Neuronal stem cell (in vitro differentiated cells): Measurements from ENCODE around the gene SHOX.
A peak's percentile ranks its signal among the peaks of the same experiment; 100 is the strongest.

ENCODE experiments used
- DNase-seq: peaks from one replicate; pipeline ENCODE4 v3.0.0-alpha.2; 2013; ENCODE audit warnings: low spot score
- H2AFZ ChIP-seq: one replicate; pipeline ENCODE4 v1.6.1; 2013; ENCODE audit warnings: mild to moderate bottlenecking, low read length, inconsistent platforms
- H2AK5ac ChIP-seq: 2 replicates; pipeline ENCODE4 v1.6.1; 2013; ENCODE audit warnings: low read depth, mild to moderate bottlenecking, inconsistent platforms, low read length, moderate library complexity, mixed read lengths
- H2BK120ac ChIP-seq: 2 replicates; pipeline ENCODE4 v1.6.1; 2013; ENCODE audit warnings: low read depth, mild to moderate bottlenecking, inconsistent platforms, low read length, moderate library complexity, mixed read lengths
- H2BK12ac ChIP-seq: one replicate; pipeline ENCODE4 v1.6.1; 2013; ENCODE audit warnings: low read length, inconsistent platforms
- H2BK15ac ChIP-seq: 2 replicates; pipeline ENCODE4 v1.6.1; 2013; ENCODE audit warnings: mild to moderate bottlenecking, low read length, inconsistent platforms, mixed read lengths
- H2BK5ac ChIP-seq: one replicate; pipeline ENCODE4 v1.6.1; 2013; ENCODE audit warnings: inconsistent platforms, mild to moderate bottlenecking, low read length, moderate library complexity
- H3K14ac ChIP-seq: one replicate; pipeline ENCODE4 v1.6.1; 2013; ENCODE audit warnings: low read length, inconsistent platforms
- H3K18ac ChIP-seq: 2 replicates; pipeline ENCODE4 v1.6.1; 2013; ENCODE audit warnings: low read length, inconsistent platforms
- H3K23ac ChIP-seq: 2 replicates; pipeline ENCODE4 v1.6.1; 2013; ENCODE audit warnings: low read depth, mild to moderate bottlenecking, mixed read lengths, low read length, inconsistent platforms; ENCODE audit not compliant: poor library complexity
- H3K27ac ChIP-seq: replicated peaks from 3 replicates; pipeline ENCODE4 v1.5.1; 2013; ENCODE audit warnings: low read length, inconsistent platforms
- H3K27me3 ChIP-seq, 3 experiments: 2 replicates each; pipeline ENCODE4 v1.6.1; 2013; ENCODE audit warnings: low read length in 3 of 3, mild to moderate bottlenecking in 2 of 3, inconsistent platforms in 1 of 3, low read depth in 1 of 3, mixed read lengths in 1 of 3, moderate library complexity in 1 of 3; ENCODE audit not compliant: control insufficient read depth in 3 of 3, insufficient read depth in 3 of 3
- H3K36me3 ChIP-seq, 2 donors: replicated peaks in 1 of 2; 2 replicates each; pipeline ENCODE4 v1.6.1; 2013; ENCODE audit warnings: low read length in 2 of 2; ENCODE audit not compliant: control insufficient read depth in 2 of 2, insufficient read depth in 2 of 2
- H3K4ac ChIP-seq: 2 replicates; pipeline ENCODE4 v1.6.1; 2013; ENCODE audit warnings: inconsistent platforms, mild to moderate bottlenecking, low read length, moderate library complexity
- H3K4me1 ChIP-seq, 2 donors: 1 replicate in 1 of 2; 2 replicates in 1 of 2; pipeline ENCODE4 v1.6.1; 2013; ENCODE audit warnings: low read length in 2 of 2, low read depth in 1 of 2; ENCODE audit not compliant: control insufficient read depth in 2 of 2, insufficient read depth in 1 of 2
- H3K4me2 ChIP-seq: one replicate; pipeline ENCODE4 v1.6.1; 2013; ENCODE audit warnings: mild to moderate bottlenecking, low read length, inconsistent platforms; ENCODE audit not compliant: insufficient read depth, poor library complexity, severe bottlenecking
- H3K4me3 ChIP-seq, 2 donors: 2 replicates each; pipeline ENCODE4 v1.5.1; 2013; ENCODE audit warnings: low read length in 2 of 2, mild to moderate bottlenecking in 2 of 2, inconsistent platforms in 1 of 2, moderate library complexity in 1 of 2
- H3K79me1 ChIP-seq: one replicate; pipeline ENCODE4 v1.6.1; 2013; ENCODE audit warnings: low read depth, mild to moderate bottlenecking, inconsistent platforms, low read length, moderate library complexity
- H3K9ac ChIP-seq: one replicate; pipeline ENCODE4 v1.6.1; 2013; ENCODE audit warnings: mild to moderate bottlenecking, low read depth, low read length, inconsistent platforms; ENCODE audit not compliant: poor library complexity
- H3K9me3 ChIP-seq, 2 donors: replicated peaks in 1 of 2; 2 replicates each; pipeline versions ENCODE3 to v1.6.1; 2013; ENCODE audit warnings: low read length in 2 of 2, mild to moderate bottlenecking in 2 of 2, inconsistent platforms in 1 of 2, low read depth in 1 of 2, mixed read lengths in 1 of 2, moderate library complexity in 1 of 2; ENCODE audit not compliant: control insufficient read depth in 2 of 2, insufficient read depth in 1 of 2
- H4K8ac ChIP-seq: one replicate; pipeline ENCODE4 v1.6.1; 2013; ENCODE audit warnings: low read depth, mild to moderate bottlenecking, inconsistent platforms, low read length, moderate library complexity
- H4K91ac ChIP-seq: one replicate; pipeline ENCODE4 v1.6.1; 2013; ENCODE audit warnings: low read length, low read depth, mild to moderate bottlenecking, inconsistent platforms; ENCODE audit not compliant: poor library complexity
- WGBS, 2 donors: extraction: QIAGEN DNeasy Blood & Tissue Kit; methylation state at CpG; one replicate each; pipeline ENCODE4 v1.1.7; 2013; ENCODE audit warnings: missing lambda C conversion rate in 2 of 2, mixed read lengths in 1 of 2; ENCODE audit not compliant: insufficient read length in 2 of 2, insufficient replicate concordance in 1 of 2; ENCODE audit errors: extremely low coverage in 2 of 2; 5-methylcytosine and 5-hydroxymethylcytosine counted together

SHOX gene

GRCh38 chrX:643911-644303 is 13.3 kb downstream of the SHOX start:
- peaks cover 42 to 72% (median 44%) of the 10 kb centered on the region in 3 experiments for H3K27me3 ChIP-seq
- peak overlapping the region; percentile 48 for H3K18ac ChIP-seq
- H3K9ac ChIP-seq: no peak overlapping the region
- H3K4me3 ChIP-seq: no peak overlapping the region
- H3K9me3 ChIP-seq: peaks cover 0 to 10% of the 10 kb centered on the region in 2 donors
- no peak overlapping the region for H2BK120ac ChIP-seq
- no peak overlapping the region for H2AK5ac ChIP-seq
- no peak overlapping the region for H3K27ac ChIP-seq
- no peak overlapping the region for H4K8ac ChIP-seq
- no peak overlapping the region for H3K23ac ChIP-seq
- no CpG with 5 or more reads among the region's 19 CpGs for WGBS, 2 donors
- peak overlapping the region; percentile 54 for H3K4me2 ChIP-seq
- no peaks in the 10 kb centered on the region for H3K79me1 ChIP-seq
- no peak for DNase-seq
- H2AFZ ChIP-seq: no peak overlapping the region
- H3K36me3 ChIP-seq: no peaks in the 10 kb centered on the region
- no peak overlapping the region for H2BK15ac ChIP-seq
- H4K91ac ChIP-seq: no peak overlapping the region
- H3K14ac ChIP-seq: no peak overlapping the region
- no peak overlapping the region for H2BK12ac ChIP-seq
- no peak overlapping the region for H3K4ac ChIP-seq
- H3K4me1 ChIP-seq: peaks cover 0 to 3% of the 10 kb centered on the region in 2 donors
- no peak overlapping the region for H2BK5ac ChIP-seq

- no peak for DNase-seq
- peak overlapping the region; percentile 56 for H3K14ac ChIP-seq
- H2AFZ ChIP-seq: no peak overlapping the region
- H3K4me1 ChIP-seq: peaks cover 0 to 3% of the 10 kb centered on the region in 2 donors
- no peak overlapping the region for H4K91ac ChIP-seq
- H2BK15ac ChIP-seq: no peak overlapping the region
- no peak overlapping the region for H2BK120ac ChIP-seq
- H2AK5ac ChIP-seq: peak overlapping the region; percentile 74
- H3K9ac ChIP-seq: peak overlapping the region; percentile 44
- H3K36me3 ChIP-seq: no peaks in the 10 kb centered on the region
- no peak overlapping the region for H4K8ac ChIP-seq
- no peak overlapping the region for H3K4ac ChIP-seq
- H3K4me2 ChIP-seq: peak overlapping the region; percentile 54
- no peaks in the 10 kb centered on the region for H3K79me1 ChIP-seq
- H3K18ac ChIP-seq: peak overlapping the region; percentile 91
- WGBS, 2 donors: no CpG with 5 or more reads among the region's 95 CpGs
- peaks cover 36 to 65% (median 40%) of the 10 kb centered on the region in 3 experiments for H3K27me3 ChIP-seq
- H2BK5ac ChIP-seq: no peak overlapping the region
- peaks cover 0 to 12% of the 10 kb centered on the region in 2 donors for H3K9me3 ChIP-seq
- H3K27ac ChIP-seq: no peak overlapping the region
- no peak overlapping the region for H2BK12ac ChIP-seq
- no peak overlapping the region for H3K4me3 ChIP-seq
- H3K23ac ChIP-seq: peak overlapping the region; percentile 80
Observed at GRCh38 chrX:644304-645281, 14.0 kb downstream of the SHOX start.

DNA sequence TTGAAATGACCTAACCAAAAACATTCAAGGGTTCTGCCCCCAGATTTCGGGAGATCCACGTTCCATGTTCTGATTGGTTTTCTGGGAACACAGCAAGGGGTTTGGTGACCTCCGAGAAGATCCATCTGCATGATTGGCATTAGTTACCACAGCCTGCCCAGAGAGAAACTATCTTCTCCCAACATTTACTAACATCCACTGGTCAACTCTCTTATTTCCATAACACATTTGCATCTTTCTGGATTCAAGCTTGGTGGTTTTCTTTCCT is 15.6 kb downstream of the SHOX start:
- no peak overlapping the region for H3K23ac ChIP-seq
- no CpG with 5 or more reads among the region's 3 CpGs for WGBS, 2 donors
- H2BK120ac ChIP-seq: no peak overlapping the region
- no peak overlapping the region for H2BK5ac ChIP-seq
- no peaks in the 10 kb centered on the region for H3K79me1 ChIP-seq
- peaks cover 0 to 7% of the 10 kb centered on the region in 2 donors for H3K9me3 ChIP-seq
- no peaks in the 10 kb centered on the region for H3K36me3 ChIP-seq
- H3K4me2 ChIP-seq: no peak overlapping the region
- no peak overlapping the region for H3K27ac ChIP-seq
- H4K91ac ChIP-seq: no peak overlapping the region
- H3K27me3 ChIP-seq: peaks cover 26 to 49% (median 33%) of the 10 kb centered on the region in 3 experiments
- no peak overlapping the region for H4K8ac ChIP-seq
- no peak overlapping the region for H3K18ac ChIP-seq
- no peak for DNase-seq
- H2BK15ac ChIP-seq: no peak overlapping the region
- H2AFZ ChIP-seq: no peak overlapping the region
- no peak overlapping the region for H3K9ac ChIP-seq
- no peak overlapping the region for H3K14ac ChIP-seq
- H3K4me1 ChIP-seq: peaks cover 0 to 3% of the 10 kb centered on the region in 2 donors
- no peak overlapping the region for H3K4ac ChIP-seq
- no peak overlapping the region for H3K4me3 ChIP-seq
- H2BK12ac ChIP-seq: no peak overlapping the region
- H2AK5ac ChIP-seq: no peak overlapping the region

DNA sequence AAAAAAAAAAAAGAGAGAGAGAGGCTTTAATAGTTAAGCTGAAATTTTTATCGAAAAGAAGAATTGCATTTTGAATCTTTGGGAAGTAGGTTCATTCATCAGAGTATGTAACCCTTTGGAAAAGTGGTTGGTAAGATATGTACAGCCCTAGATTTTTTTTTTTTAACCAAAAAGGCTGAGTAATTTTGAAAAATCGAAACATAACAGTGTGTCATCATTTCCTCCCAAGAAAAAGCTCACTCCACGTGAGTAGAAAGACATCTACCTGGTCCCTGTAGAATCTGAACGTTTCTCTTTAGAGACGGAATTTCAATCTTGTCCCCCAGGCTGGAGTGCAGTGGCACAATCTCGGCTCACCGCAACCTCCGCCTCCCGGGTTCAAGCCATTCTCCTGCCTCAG is 16.2 kb downstream of the SHOX start:
- peaks cover 0 to 3% of the 10 kb centered on the region in 2 donors for H3K4me1 ChIP-seq
- no peak overlapping the region for H2AFZ ChIP-seq
- no peak overlapping the region for H4K8ac ChIP-seq
- H3K9me3 ChIP-seq: peaks cover 0 to 7% of the 10 kb centered on the region in 2 donors
- H3K4ac ChIP-seq: no peak overlapping the region
- H3K27me3 ChIP-seq: peaks cover 23 to 43% (median 30%) of the 10 kb centered on the region in 3 experiments
- H3K79me1 ChIP-seq: no peaks in the 10 kb centered on the region
- no peak for DNase-seq
- H2AK5ac ChIP-seq: no peak overlapping the region
- H3K9ac ChIP-seq: no peak overlapping the region
- no peak overlapping the region for H2BK120ac ChIP-seq
- H2BK12ac ChIP-seq: no peak overlapping the region
- H3K4me3 ChIP-seq: no peak overlapping the region
- no peaks in the 10 kb centered on the region for H3K36me3 ChIP-seq
- no peak overlapping the region for H2BK5ac ChIP-seq
- no peak overlapping the region for H2BK15ac ChIP-seq
- H4K91ac ChIP-seq: no peak overlapping the region
- no peak overlapping the region for H3K14ac ChIP-seq
- no peak overlapping the region for H3K27ac ChIP-seq
- no CpG with 5 or more reads among the region's 9 CpGs for WGBS, 2 donors
- no peak overlapping the region for H3K23ac ChIP-seq
- H3K18ac ChIP-seq: no peak overlapping the region
- H3K4me2 ChIP-seq: no peak overlapping the region
